ENCODE results near the gene ZCCHC14.
"Not testable (repeated sequence)": the region's sequence is repeated elsewhere in the genome, so short reads cannot be mapped to it uniquely, and the experiment has no call there.

ZCCHC14 gene

GRCh38 chr16:87497023-87497766 lies 4.4 kb upstream of the ZCCHC14 start:
- DNase-seq (ENCODE audit: low spot score) = not testable (repeated sequence)

- no peak for DNase-seq (ENCODE audit: low spot score)
These were observed 3.6 kb upstream of the ZCCHC14 start for GRCh38 chr16:87496447-87496801.

- DNase-seq (ENCODE audit: low spot score) = no peak
These were observed 3.0 kb upstream of the ZCCHC14 start for GRCh38 chr16:87495578-87496446.

- no peak for DNase-seq (ENCODE audit: low spot score)
These were observed 920 bp upstream of the ZCCHC14 start for GRCh38 chr16:87493608-87494280.

GRCh38 chr16:87492291-87492630 lies 563 bp downstream of the ZCCHC14 start:
- DNase-seq (ENCODE audit: low spot score) = no peak

- DNase-seq (ENCODE audit: low spot score) = peak; percentile 33
These were observed 1.1 kb downstream of the ZCCHC14 start for GRCh38 chr16:87491522-87492290.

GRCh38 chr16:87490799-87491521 lies 1.9 kb downstream of the ZCCHC14 start:
- DNase-seq (ENCODE audit: low spot score) = peak; percentile 27

- DNase-seq (ENCODE audit: low spot score) = no peak
These were observed 2.6 kb downstream of the ZCCHC14 start for GRCh38 chr16:87490096-87490798.

- DNase-seq (ENCODE audit: low spot score) = no peak
These were observed 3.3 kb downstream of the ZCCHC14 start for GRCh38 chr16:87489434-87490045.

GRCh38 chr16:87488960-87489359 lies 3.9 kb downstream of the ZCCHC14 start:
- DNase-seq (ENCODE audit: low spot score) = not testable (repeated sequence)

GRCh38 chr16:87487361-87487924 lies 5.4 kb downstream of the ZCCHC14 start:
- peak; percentile 89 for DNase-seq (ENCODE audit: low spot score)

- no peak for DNase-seq (ENCODE audit: low spot score)
These were observed 6.0 kb downstream of the ZCCHC14 start for GRCh38 chr16:87486713-87487247.

- no peak for DNase-seq (ENCODE audit: low spot score)
These were observed 6.5 kb downstream of the ZCCHC14 start for GRCh38 chr16:87486282-87486681.

- DNase-seq (ENCODE audit: low spot score) = not testable (repeated sequence)
These were observed 7.0 kb downstream of the ZCCHC14 start for GRCh38 chr16:87485792-87486191.

- no peak for DNase-seq (ENCODE audit: low spot score)
These were observed 8.1 kb downstream of the ZCCHC14 start for GRCh38 chr16:87484487-87485331.

GRCh38 chr16:87483481-87483880 lies 9.3 kb downstream of the ZCCHC14 start:
- DNase-seq (ENCODE audit: low spot score) = no peak

- DNase-seq (ENCODE audit: low spot score) = not testable (repeated sequence)
These were observed 10.2 kb downstream of the ZCCHC14 start for GRCh38 chr16:87482670-87483069.

GRCh38 chr16:87482266-87482665 lies 10.6 kb downstream of the ZCCHC14 start:
- no peak for DNase-seq (ENCODE audit: low spot score)

GRCh38 chr16:87481711-87482110 lies 11.1 kb downstream of the ZCCHC14 start:
- not testable (repeated sequence) for DNase-seq (ENCODE audit: low spot score)

Data from SW480 (cell line).